Stimulated activated CD8-positive, alpha-beta memory T cell treated with anti-CD3 and anti-CD28 coated beads, Interleukin-15, amount 100 ng/mL, for 1 hour (primary cell): ENCODE data around the gene DNER.
"Not testable (repeated sequence)": the region's sequence is repeated elsewhere in the genome, so short reads cannot be mapped to it uniquely, and the experiment has no call there.

Experiments
- DNase-seq: peaks from one replicate; pipeline ENCODE4 v3.0.0-alpha.2; 2020; ENCODE audit warnings: low read depth

Gene DNER

GRCh38 chr2:229714736-229715541, 584 bp upstream of the DNER start:
- DNase-seq: no peak

GRCh38 chr2:229713371-229714079, 830 bp downstream of the DNER start:
- no peak for DNase-seq

DNA sequence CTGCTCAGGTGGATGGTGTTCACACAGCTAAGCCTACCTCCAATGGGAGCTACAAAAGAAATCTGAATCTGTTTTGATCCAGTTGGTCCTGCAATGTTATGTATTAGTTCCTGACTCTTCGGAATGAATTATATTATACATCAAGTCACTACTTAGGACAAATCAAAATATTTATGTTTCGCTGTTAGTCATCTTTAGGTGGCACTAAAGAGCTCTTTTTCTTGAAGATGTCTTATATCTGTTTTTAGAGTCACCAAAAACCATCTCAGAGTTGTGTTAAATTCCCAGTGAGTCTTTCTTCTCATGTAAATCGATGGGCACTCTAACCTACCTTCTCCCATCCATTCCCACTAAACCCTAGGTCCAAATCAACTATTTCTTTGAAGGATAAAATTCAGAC, 2.2 kb downstream of the DNER start:
- no peak for DNase-seq

GRCh38 chr2:229708335-229708734, 6.0 kb downstream of the DNER start:
- no peak for DNase-seq

GRCh38 chr2:229703909-229704630, 10.3 kb downstream of the DNER start:
- no peak for DNase-seq

- no peak for DNase-seq
Measured at GRCh38 chr2:229701716-229702115, 12.6 kb downstream of the DNER start.

GRCh38 chr2:229701062-229701461, 13.3 kb downstream of the DNER start:
- DNase-seq: no peak

GRCh38 chr2:229695961-229696360, 18.4 kb downstream of the DNER start:
- no peak for DNase-seq

DNA sequence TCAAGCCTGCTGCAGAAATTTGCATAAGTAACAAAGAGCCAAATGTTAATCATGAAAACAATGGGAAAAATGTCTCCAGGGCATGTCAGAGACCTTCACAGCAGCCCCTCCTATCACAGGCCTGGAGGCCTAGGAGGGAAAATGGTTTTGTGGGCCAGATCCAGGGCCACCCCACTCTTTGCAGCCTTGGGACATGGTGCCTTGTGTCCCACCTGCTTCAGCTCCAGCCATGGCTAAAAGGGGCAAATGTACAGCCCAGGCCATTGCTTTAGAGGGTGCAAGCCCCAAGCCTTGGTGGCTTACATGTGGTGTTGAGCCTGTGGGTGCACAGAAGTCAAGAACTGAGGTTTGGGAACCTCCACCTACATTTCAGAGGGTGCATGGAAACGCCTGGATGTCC, 20.5 kb downstream of the DNER start:
- not testable (repeated sequence) for DNase-seq

DNA sequence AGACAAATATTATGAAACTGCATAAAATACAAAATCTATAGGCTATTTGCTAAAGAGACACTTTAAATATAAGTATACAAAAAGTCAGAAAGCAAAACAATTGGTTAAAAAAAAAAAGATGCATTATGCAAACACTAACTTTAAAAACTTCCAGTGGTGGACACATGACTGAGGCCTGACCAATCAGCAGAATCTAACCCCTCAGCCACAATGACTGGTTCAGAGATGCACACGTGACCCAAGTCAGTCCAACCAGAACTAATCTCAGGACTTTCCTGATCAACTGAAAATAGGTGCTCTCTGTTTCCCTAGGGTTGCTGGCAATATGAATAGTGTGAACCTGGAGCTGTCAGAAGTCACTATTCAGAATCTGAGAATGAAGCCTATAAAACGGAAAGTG, 22.7 kb downstream of the DNER start:
- no peak for DNase-seq

DNA sequence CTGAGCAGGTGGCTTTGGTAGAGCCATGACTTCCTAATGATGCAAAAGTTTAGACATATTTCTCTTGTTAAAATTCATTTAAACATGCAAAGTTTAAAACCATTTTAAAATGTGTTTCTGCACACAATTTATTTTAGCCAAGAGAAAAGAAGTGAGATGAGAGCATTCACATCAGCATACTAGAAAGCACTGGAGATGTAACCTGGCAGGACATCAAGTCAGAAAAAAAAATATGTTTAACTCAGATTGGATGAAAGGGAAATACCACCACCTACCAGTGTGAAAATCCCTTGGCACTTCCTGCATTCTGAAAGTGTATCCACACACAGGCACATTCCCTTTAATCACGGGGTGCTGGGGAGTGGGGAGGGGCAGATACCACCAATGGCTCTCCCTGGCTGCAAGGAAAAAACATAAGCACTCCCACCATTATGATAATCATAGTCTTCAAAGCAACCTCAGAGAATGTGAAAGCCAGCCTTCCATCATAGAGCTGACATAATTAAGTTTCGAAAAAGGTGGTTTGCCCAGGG, 25.0 kb downstream of the DNER start:
- DNase-seq: no peak

- no peak for DNase-seq
Measured at GRCh38 chr2:229688141-229688540, 26.2 kb downstream of the DNER start.

- no peak for DNase-seq
Measured at GRCh38 chr2:229686122-229686919, 28.0 kb downstream of the DNER start.

- DNase-seq: no peak
Measured at GRCh38 chr2:229684942-229685562, 29.3 kb downstream of the DNER start.

- no peak for DNase-seq
Measured at GRCh38 chr2:229679393-229680125, 34.8 kb downstream of the DNER start.

- DNase-seq: no peak
Measured at GRCh38 chr2:229675569-229675968, 38.8 kb downstream of the DNER start.

DNA sequence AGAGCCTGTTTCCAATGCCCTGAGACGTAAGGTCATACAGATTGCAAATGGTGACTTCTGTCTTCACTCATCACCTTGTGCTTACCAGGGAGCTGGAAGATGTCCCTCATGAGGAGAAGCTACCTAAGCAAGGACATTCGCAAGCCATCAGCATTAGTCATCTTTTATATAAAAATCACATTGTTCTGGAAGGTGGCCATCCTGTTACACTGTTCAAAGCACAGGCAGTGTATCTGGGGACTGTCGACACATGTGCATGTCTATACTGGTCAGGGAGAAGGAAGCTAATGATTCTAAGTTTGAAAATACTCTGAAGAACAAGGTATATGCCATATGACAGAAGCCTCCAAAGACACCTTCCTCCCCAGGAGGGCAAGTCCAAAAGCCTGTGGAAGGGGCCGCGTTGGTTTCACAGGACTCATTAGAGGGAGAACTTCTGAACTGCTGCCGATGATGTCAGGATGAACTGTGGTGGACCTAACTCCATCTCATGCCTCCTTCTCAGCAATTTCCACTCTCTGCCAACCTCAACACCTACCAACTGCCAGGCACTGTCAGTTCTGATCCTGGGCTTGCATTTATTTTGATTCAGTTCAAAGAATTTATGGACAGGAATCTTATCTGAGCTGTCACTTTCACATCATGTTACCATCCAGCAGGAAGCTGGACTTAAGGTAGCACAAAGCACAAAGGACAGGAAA, 39.4 kb downstream of the DNER start:
- DNase-seq: no peak

GRCh38 chr2:229673676-229674075, 40.7 kb downstream of the DNER start:
- DNase-seq: no peak

DNA sequence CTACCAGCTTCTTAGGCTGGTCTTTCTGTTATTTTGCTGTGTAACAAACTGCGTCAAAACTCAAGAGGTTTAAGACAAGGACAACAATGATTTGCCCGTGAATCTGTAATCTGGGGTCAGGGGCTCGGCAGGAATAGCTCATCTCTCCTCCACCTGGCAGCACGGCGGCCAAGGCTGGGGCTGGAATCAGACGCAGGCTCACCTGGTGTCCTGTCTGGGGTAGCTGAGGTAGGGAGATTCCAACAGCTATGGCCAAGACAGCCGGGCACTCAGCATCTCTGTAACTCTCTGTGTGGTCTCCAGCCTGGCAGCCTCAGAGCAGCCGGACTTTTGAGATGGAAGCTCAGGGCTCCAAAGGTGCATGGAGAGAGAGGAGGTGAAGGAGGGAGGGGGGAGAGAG, 42.3 kb downstream of the DNER start:
- DNase-seq: no peak

GRCh38 chr2:229669841-229670240, 44.5 kb downstream of the DNER start:
- DNase-seq: no peak
